ENCODE data around the gene UPK3BL1.
"Not testable (repeated sequence)": the region's sequence is repeated elsewhere in the genome, so short reads cannot be mapped to it uniquely, and the experiment has no call there.

DNA sequence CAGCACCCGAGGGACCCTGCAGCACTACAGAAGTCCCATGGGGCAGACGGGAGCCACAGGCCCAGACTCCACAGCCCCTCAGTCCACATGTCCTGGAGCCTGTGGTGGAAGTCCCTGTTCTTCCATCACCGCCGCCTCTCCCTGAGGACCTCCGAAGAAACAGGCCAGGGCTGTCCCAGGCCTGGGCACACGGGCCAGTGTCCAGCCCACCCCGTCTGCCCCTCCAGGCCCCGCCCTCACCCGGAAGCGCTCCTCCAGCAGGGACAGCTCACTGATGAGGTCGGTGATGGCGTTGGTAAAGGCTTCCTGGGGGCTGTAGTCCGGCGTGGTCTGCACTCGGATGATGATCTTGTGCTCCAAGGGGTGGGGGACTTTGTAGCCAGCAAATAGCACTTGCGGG is 24.3 kb upstream of the UPK3BL1 start:
- TF ChIP-seq, protein P1, sequence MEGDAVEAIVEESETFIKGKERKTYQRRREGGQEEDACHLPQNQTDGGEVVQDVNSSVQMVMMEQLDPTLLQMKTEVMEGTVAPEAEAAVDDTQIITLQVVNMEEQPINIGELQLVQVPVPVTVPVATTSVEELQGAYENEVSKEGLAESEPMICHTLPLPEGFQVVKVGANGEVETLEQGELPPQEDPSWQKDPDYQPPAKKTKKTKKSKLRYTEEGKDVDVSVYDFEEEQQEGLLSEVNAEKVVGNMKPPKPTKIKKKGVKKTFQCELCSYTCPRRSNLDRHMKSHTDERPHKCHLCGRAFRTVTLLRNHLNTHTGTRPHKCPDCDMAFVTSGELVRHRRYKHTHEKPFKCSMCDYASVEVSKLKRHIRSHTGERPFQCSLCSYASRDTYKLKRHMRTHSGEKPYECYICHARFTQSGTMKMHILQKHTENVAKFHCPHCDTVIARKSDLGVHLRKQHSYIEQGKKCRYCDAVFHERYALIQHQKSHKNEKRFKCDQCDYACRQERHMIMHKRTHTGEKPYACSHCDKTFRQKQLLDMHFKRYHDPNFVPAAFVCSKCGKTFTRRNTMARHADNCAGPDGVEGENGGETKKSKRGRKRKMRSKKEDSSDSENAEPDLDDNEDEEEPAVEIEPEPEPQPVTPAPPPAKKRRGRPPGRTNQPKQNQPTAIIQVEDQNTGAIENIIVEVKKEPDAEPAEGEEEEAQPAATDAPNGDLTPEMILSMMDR (IDR thresholded peaks at IDR 0.05): not testable (repeated sequence)
- TF ChIP-seq POLR2A (IDR thresholded peaks at IDR 0.05): not testable (repeated sequence)

Measured in prostate gland (tissue), 2 donors.